ENCODE measurements around the gene CD80. TPM values are rescaled to one million over a fixed set of nuclear protein-coding genes. Genes with fewer than 3 reads are reported as not detected.
A peak's percentile ranks its signal among the peaks of the same experiment; 100 is the strongest.

CD80 gene
- total and polyA plus RNA-seq, 2 donors (not counting 1 experiment from before 2014, with no cell fraction given): under 0.01 TPM; not detected in 1

DNA sequence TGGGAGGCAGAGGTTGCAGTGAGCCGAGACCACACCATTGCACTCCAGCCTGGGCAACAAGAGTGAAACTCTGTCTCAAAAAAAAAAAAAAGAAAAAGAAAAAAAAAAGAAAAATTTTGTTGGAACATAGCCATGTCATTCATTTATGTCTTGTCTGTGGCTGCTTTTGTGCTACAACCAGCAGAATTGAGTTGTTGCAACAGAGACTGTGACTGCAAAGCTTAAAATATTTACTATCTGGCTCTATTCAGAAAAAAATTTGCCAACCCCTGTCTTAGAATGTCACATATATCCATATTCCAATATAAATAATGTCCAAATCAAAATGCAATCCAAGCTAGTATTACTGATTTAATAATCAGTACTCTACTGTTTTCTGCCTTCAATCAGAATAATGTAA lies 25.1 kb downstream of the CD80 start:
- no peaks in the 10 kb centered on the region for H3K79me2 ChIP-seq (ENCODE audit: control insufficient read depth, insufficient read depth, low read length)
- no peak overlapping the region for H3K4me2 ChIP-seq (ENCODE audit: extremely low read depth, insufficient read depth, low read length)
- H3K27me3 ChIP-seq (ENCODE audit: control insufficient read depth, insufficient read depth, low read length): no peaks in the 10 kb centered on the region
- no peak overlapping the region for H3K9ac ChIP-seq (ENCODE audit: insufficient read depth, low read length)
- no peak overlapping the region for H3K4me3 ChIP-seq (replicated peaks in 1 of 4; ENCODE audit: control extremely low read depth in 1 of 4, insufficient read depth in 1 of 4, low read depth in 3 of 4, low read length in 4 of 4)
- no peak for DNase-seq (ENCODE audit: low read depth in 2 of 2)
- H3K36me3 ChIP-seq (ENCODE audit: control insufficient read depth, insufficient read depth, low read length): no peaks in the 10 kb centered on the region
- no peak overlapping the region for H3K27ac ChIP-seq (ENCODE audit: insufficient read depth, low read length)
- H3K4me1 ChIP-seq (ENCODE audit: control insufficient read depth, extremely low read depth, insufficient read depth, low read length): peaks cover 4% of the 10 kb centered on the region
- TF ChIP-seq, protein P1, sequence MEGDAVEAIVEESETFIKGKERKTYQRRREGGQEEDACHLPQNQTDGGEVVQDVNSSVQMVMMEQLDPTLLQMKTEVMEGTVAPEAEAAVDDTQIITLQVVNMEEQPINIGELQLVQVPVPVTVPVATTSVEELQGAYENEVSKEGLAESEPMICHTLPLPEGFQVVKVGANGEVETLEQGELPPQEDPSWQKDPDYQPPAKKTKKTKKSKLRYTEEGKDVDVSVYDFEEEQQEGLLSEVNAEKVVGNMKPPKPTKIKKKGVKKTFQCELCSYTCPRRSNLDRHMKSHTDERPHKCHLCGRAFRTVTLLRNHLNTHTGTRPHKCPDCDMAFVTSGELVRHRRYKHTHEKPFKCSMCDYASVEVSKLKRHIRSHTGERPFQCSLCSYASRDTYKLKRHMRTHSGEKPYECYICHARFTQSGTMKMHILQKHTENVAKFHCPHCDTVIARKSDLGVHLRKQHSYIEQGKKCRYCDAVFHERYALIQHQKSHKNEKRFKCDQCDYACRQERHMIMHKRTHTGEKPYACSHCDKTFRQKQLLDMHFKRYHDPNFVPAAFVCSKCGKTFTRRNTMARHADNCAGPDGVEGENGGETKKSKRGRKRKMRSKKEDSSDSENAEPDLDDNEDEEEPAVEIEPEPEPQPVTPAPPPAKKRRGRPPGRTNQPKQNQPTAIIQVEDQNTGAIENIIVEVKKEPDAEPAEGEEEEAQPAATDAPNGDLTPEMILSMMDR (conservative IDR thresholded peaks at IDR 0.05 in 1 of 2, IDR thresholded peaks at IDR 0.05 in 1 of 2; ENCODE audit: low read depth in 1 of 2, low read length in 2 of 2): no peak
- no peak for TF ChIP-seq EZH2 (IDR thresholded peaks at IDR 0.05; ENCODE audit: low read length, missing control alignments)
- no peaks in the 10 kb centered on the region for H3K9me3 ChIP-seq (ENCODE audit: control insufficient read depth, insufficient read depth, low read depth, low read length)
- H4K20me1 ChIP-seq (ENCODE audit: control insufficient read depth, extremely low read depth, insufficient read depth, low read length): no peaks in the 10 kb centered on the region
- H2AFZ ChIP-seq (ENCODE audit: low read length): no peak overlapping the region

DNA sequence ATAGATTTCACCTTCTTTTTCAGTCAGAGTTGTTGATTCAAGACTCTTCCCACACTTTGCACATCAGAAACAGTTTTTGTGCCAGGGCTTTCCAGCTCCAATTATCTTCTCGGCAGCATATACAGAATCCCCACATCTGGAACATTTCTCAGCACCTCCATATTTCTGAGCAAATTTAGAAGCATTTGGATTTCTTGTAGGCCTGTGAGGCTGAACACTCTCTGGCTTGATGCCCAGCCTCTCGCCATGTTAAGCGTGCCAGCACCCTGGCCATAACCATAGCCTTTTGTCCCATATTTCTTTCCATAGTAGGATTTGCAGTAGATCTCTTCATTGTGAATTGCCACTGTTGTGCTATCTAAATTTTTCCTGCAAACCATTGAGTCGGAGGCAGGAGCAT lies 28.3 kb downstream of the CD80 start:
- Histone ChIP-seq H4K20me1 (ENCODE audit: control insufficient read depth, extremely low read depth, insufficient read depth, low read length) (no peaks in the 10 kb centered on the region), H3K4me1 (ENCODE audit: control insufficient read depth, extremely low read depth, insufficient read depth, low read length) (peaks cover 4% of the 10 kb centered on the region), H3K27ac (ENCODE audit: insufficient read depth, low read length) (no peak overlapping the region), H3K4me2 (ENCODE audit: extremely low read depth, insufficient read depth, low read length) (no peak overlapping the region), H2AFZ (ENCODE audit: low read length) (no peak overlapping the region), H3K36me3 (ENCODE audit: control insufficient read depth, insufficient read depth, low read length) (no peaks in the 10 kb centered on the region), H3K27me3 (ENCODE audit: control insufficient read depth, insufficient read depth, low read length) (no peaks in the 10 kb centered on the region), H3K9me3 (ENCODE audit: control insufficient read depth, insufficient read depth, low read depth, low read length) (no peaks in the 10 kb centered on the region), H3K9ac (ENCODE audit: insufficient read depth, low read length) (no peak overlapping the region), H3K79me2 (ENCODE audit: control insufficient read depth, insufficient read depth, low read length) (no peaks in the 10 kb centered on the region), H3K4me3 (replicated peaks in 1 of 4; ENCODE audit: control extremely low read depth in 1 of 4, insufficient read depth in 1 of 4, low read depth in 3 of 4, low read length in 4 of 4) (no peak overlapping the region)
- no peak for DNase-seq (ENCODE audit: low read depth in 2 of 2)
- TF ChIP-seq, protein P1 (conservative IDR thresholded peaks at IDR 0.05 in 1 of 2, IDR thresholded peaks at IDR 0.05 in 1 of 2; ENCODE audit: low read depth in 1 of 2, low read length in 2 of 2): no peak
- no peak for TF ChIP-seq EZH2 (IDR thresholded peaks at IDR 0.05; ENCODE audit: low read length, missing control alignments)

DNA sequence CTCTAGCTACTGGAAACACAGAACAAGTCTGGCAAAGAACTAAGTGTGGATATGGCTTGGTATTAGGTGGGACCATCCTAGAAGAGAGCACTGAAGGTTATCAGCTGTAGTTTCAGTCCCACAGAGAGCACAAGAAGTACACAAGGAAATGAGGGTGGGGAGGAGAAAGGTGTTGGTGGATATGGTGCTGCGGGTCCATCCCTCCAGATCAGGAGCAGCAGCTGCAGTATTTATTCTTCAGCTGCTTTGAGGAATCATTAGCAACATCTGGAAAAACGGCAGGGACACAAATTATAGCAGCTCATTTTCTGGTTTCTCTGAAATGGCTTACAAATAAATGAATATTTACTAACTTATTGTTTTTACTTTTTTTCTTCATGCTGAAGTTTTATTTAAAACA lies 29.0 kb downstream of the CD80 start:
- Histone ChIP-seq H3K4me1 (ENCODE audit: control insufficient read depth, extremely low read depth, insufficient read depth, low read length) (peaks cover 4% of the 10 kb centered on the region), H3K9me3 (ENCODE audit: control insufficient read depth, insufficient read depth, low read depth, low read length) (no peaks in the 10 kb centered on the region), H3K4me2 (ENCODE audit: extremely low read depth, insufficient read depth, low read length) (peak overlapping the region; percentile 20), H3K4me3 (replicated peaks in 1 of 4; ENCODE audit: control extremely low read depth in 1 of 4, insufficient read depth in 1 of 4, low read depth in 3 of 4, low read length in 4 of 4) (no peak overlapping the region), H3K9ac (ENCODE audit: insufficient read depth, low read length) (no peak overlapping the region), H3K36me3 (ENCODE audit: control insufficient read depth, insufficient read depth, low read length) (no peaks in the 10 kb centered on the region), H3K79me2 (ENCODE audit: control insufficient read depth, insufficient read depth, low read length) (no peaks in the 10 kb centered on the region), H4K20me1 (ENCODE audit: control insufficient read depth, extremely low read depth, insufficient read depth, low read length) (no peaks in the 10 kb centered on the region), H2AFZ (ENCODE audit: low read length) (peak overlapping the region; percentile 10), H3K27me3 (ENCODE audit: control insufficient read depth, insufficient read depth, low read length) (no peaks in the 10 kb centered on the region), H3K27ac (ENCODE audit: insufficient read depth, low read length) (no peak overlapping the region)
- TF ChIP-seq, protein P1 (conservative IDR thresholded peaks at IDR 0.05 in 1 of 2, IDR thresholded peaks at IDR 0.05 in 1 of 2; ENCODE audit: low read depth in 1 of 2, low read length in 2 of 2): no peak
- no peak for TF ChIP-seq EZH2 (IDR thresholded peaks at IDR 0.05; ENCODE audit: low read length, missing control alignments)
- DNase-seq (ENCODE audit: low read depth in 2 of 2): no peak

All from fibroblast of lung (primary cell).